ENCODE measurements around the gene POLG2.
"Not testable (repeated sequence)": the region's sequence is repeated elsewhere in the genome, so short reads cannot be mapped to it uniquely, and the experiment has no call there.

POLG2 gene

DNA sequence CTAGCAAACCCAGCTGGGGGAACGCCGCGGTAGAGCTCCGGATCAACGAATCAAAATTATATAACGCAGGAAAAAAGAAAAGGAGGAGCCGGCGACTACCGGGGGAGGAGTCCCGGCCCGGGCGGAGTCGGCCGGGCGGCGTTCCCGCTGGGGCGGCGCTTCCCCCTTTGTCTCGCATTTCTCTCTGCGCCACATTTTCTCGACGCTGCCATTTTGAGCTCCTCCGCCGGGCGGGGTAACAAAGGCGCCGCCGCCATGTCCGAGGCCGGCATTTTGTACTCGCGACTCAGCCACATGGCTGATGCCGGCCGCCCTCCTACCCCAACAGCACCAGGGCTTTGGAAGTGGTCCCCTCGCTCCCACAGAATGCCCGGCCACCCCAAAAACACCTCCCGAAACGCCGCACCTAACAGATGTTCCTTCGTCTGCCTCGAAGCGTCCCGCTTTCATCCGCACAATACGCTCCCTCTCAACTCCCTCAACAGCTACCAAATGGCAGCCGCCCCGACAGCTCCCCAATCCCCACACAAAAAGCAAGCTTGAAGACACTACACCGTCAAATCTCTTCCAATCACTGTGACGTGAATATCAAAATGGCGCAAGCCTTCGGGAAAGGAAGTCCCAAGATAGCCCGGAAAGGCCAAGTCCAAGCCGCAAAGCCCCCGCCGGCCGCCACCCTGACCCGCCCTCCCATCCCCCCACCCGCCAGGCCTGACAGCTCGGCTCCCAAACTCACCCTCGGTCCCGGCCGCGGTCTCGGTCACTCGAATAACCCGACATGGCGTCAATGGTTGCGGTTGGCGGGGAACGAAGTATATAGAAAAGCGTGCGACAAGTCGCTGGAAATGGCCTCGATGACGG lies 8.7 kb upstream of the POLG2 start:
- peak; percentile 92 for DNase-seq (ENCODE audit: low read depth)

DNA sequence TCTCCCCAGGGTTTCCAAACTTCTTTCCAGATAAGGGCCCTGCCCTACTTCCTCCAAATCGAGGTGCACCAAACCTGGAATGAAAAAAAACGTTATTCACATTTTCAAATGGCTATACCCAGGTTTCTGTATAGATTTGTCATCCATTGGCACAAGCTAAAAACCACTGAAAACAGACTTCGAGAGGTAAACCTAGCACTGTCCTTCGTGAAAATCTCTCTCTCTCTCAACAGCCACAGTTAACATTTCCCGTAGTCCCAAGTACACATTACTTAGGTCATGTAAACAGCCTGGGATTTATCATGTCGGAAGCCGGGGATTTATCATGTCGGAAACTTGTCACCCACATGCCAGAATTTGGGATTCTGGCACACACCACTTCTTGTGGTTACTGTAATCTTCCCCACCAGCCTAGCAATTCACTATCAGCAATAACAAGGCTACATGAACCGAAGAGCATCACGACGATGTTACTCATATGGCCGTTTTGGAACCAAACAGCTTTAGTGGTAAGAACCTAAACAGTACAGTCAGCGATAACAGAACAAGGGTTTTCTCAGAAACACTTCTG lies 8.0 kb upstream of the POLG2 start:
- DNase-seq (ENCODE audit: low read depth) = peak; percentile 64

DNA sequence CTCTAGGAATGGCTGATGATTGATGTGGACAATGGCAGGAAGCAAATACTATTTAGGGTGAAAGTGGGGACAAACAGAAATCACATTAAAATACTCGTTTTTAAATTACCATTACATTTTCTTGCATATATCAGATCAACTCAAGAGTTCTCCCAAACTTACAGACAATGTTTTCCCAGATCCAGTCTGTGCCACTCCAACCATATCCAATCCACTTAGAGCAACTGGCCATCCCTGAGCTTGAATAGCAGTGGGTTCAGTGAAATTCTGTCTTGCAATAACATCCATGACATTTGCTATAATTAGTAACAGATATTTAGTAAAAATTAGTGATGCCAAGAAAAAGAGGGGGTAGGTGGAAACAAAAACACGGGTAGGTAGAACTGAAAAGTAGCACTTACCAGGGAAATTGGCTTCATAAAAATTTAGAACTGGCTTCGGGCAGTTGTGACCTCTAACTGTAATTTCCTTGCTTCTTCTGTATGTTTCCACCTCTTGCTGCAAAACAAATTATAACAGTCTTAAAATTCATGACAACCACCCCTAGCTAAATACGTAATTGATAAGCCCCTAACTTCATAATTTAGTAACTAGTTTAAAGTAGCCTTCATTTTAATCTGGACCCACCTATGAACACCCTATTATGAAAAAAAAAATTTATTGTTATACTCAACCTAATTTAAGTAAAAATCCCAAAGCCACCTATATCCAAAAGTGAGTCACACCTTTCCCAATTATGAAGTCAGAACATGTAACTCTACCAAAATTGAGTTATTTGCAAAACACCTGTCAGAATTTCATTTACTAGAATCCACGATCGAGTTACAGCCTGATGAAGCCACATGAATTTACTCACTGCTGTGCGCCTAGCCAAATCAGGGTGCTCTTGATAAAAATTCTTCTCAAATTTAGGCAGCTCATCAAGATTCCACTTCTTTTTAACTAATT lies 7.2 kb upstream of the POLG2 start:
- no peak for DNase-seq (ENCODE audit: low read depth)

DNA sequence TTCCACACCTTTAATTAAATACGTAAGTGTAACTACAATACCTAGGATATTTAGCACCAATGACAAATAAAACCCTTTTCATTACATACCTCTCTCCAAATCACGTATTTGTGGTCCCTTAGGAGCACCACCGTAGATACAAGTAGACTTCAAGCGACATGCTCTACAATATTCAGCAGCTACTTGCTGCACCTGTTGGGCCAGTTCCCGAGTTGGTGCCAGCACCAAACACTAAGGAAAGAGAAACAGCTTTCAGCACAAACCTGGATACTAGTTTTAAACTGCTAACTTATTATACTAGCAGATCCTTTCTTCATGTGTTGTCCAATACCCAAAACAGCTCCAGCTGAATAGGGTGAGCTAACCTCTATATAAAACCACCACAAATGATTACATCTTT lies 6.5 kb upstream of the POLG2 start:
- no peak for DNase-seq (ENCODE audit: low read depth)

DNA sequence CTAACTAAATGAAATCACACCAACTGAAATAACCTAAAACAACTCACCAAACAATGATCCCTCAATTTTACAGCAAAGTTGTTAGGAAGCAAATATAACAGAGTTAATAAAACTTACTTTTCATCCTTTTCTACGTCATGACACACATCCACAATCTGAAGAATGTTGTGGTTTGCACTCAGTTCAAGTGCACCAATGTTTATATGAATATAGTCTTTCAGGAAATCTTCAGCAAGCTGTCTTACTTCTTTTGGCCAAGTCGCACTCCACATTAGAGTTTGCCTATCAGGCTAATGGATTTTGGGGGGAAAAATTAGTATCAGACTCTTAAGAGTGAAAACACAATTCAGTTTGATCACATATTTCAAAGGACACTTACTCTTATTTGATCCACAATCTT lies 6.0 kb upstream of the POLG2 start:
- DNase-seq (ENCODE audit: low read depth) = peak; percentile 52

DNA sequence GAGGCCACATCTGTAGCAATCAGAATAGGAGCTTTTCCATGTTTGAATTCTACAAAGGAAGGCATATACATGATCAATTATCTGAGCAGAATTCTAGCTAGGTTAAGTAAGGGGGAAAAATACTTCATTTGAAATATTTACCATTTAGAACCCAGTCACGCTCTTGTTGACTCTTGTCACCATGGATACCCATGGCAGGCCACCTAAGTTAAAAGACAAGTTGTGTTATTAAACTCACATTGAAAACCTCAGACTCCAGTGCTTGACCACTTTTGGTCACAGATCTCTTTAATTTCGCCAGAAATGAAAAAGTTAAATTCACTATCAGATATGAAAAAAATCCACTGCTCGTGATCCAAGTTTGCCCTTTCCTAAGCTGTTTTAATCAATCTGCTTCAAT lies 5.2 kb upstream of the POLG2 start:
- DNase-seq (ENCODE audit: low read depth) = no peak

DNA sequence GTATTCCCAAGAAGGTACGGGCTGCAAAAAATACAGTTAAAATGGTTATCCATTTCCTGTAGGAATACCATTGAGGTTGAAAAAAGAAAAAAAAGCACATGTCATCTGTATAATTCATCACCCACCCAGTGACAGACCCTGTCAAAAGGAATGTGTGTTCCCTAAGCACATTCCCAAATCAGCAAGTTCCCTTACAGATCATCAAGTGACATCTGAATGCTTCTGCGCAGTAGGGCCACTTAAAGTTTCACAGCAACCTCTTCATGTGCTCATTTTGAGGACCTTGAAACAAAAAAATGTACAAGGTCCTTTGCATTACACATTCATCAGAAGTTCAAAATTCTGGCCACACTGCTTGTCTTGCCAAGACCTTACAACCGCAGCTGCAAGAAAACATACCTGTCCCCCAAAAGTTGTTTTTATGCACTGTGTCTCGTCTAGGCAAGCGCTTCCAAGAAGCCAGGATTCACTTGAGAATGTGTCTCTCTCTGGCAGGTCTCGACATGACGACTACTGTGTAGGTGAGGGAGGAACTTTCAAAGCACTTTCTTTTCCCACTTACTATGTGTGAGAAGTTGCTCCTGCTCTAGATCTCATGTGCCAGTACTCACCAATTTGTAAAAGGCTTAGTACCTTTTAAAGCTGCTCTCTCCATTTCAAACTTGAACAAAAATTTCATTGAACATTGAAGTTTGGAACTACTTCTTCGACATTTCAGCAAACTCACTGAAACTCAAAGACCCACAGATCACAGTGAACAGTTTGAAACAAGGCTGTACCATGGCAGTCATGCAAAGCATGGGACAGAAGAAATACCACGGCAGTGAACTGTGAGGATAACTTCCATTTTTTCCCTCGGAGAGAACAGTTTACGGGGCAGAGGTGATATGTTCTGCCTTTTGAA lies 4.3 kb upstream of the POLG2 start:
- no peak for DNase-seq (ENCODE audit: low read depth)

DNA sequence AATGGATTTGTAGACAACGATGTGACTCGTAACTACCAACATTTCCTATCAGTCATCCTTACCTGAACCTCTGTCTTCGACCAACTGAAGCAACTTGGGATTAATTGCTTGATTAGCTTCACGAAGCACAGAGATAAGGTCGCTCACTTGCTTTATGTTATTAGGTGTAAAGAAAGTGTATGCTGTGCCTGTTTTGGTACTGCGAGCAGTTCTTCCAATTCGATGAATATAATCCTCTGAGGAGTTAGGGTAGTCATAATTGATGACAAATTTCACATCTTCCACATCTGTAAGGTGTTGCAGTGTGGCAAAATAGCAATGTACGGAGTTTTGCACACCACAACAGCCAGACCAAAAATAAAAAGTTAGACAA lies 3.6 kb upstream of the POLG2 start:
- DNase-seq (ENCODE audit: low read depth) = no peak

DNA sequence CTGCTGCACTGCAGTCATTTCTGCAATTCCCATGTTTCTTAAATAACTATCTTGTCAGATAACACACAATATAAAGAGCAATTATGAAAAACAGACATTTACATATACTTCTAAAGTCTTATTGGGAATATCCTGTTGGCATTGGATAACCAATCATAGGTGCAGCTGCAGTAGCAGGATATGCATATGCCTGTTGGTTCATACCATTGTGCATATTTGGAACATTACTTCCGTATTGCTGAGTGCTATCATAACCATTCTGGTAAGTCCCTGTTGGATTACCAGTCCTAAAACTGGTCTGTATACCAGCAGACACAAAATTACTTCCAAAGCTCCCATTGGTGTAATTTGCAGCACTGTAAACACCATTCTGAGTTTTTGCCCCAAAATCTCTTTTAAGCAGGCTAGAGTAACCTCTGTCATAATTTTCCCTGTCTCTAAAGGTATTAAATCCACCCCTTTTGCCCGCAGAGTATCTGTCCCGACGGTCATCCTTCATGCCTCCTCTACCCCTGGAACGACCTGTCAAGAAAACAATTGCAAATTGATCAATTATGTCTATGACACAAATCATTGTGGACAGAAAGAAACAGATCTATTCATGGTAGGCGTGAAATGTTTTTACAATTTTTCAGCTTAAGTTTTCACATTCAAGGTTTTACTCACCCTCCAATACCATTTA lies 3.1 kb upstream of the POLG2 start:
- peak; percentile 63 for DNase-seq (ENCODE audit: low read depth)

DNA sequence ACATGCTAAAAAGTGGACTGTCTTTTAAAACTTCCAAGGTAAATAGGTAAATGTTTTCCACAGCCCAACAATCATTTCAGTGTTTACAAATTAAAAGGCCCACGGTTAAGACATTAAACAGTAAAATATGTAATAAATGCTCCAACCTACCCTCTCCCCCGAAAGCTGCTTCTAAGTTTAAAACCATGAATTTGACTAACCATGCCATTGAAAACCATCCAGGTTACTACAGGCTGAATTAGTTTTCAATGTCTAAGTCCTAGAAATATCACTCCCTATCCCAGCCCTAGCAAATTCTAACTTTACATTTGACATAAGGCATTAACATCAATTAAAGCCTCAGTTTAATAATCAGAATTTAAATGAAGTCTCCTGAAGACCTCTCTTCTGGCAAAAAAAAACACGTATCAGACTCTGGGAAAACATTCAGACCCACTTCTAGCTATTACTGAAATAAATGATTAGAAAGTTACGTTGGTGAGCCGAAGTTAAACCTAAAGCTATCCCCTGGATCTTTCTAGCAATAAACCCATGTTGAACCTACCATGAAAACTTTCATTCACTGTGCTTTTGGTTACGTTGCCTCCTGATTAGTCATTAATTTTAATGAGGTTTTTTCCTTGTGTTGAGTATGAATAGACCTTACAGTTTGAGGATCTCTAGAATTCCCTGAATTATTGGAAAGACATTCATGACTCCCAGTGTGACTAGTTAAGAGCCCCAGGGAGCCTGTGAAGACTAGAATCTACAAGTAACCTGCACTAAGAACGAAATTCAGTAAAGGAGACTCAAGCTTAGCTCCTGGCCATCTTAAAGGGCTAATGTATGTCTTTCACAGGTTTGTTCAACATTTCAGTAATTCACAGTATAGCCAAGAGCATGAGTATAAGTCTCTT lies 1.7 kb upstream of the POLG2 start:
- DNase-seq (ENCODE audit: low read depth) = peak; percentile 63

DNA sequence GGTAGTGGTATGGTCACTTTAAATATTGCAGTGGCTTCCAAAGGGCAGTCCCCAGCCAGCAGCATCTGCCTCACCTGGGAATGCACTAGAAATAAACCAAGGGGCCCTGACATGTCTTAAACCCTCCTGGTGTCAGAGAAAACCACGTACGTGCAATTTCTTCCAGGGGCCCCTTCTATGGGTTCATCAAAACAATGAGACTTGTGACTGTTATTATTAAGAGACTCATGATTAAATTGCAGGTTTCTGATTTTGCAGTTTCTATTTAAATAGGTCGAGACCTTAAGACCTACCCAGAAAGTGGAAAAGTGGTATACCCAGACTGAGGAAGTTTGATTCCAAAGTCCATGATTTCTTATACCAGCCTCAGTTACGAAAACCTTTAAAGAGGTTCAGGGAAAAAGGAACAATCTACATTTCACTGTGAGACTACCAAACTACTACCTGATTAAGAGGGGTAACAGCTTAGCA lies 746 bp upstream of the POLG2 start:
- no peak for DNase-seq (ENCODE audit: low read depth)

DNA sequence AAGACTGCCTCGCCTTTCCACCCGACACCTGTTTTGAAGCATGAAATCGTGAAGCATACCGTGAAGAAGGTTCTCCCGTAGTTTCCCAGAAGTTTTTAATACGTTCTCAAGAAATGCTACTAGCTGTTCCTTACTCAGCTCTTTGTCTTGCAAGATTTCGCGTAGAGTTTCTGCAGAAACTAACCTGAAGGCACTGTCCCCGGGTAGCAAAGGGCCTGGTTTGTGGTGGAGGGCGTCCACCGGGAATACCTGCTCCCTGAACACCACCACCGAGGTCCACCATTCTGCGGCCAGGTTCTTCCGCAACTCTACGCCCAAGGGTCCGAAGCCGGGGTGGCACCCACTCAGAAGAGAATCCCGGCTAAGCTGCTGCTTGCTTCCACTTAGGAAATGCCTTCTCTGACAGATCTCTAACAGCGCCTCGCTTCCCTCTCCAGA lies 487 bp downstream of the POLG2 start:
- DNase-seq (ENCODE audit: low read depth) = peak; percentile 18

DNA sequence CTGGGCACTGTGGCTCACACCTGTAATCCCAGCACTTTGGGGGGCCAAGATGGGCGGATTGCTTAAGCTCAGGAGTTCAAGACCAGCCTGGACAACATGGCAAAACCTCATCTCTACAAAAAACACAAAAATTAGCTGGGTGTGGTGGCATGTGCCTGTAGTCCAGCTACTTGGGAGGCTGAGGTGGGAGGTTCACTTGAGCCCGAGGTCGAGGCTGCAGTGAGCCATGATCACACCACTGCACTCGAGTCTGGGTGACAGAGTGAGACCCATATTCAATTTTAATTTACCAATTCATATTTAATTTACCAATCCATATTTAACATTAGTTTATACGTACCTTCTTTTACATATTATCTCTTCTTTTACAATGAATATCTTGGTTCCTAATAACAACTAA lies 1.6 kb downstream of the POLG2 start:
- not testable (repeated sequence) for DNase-seq (ENCODE audit: low read depth)

DNA sequence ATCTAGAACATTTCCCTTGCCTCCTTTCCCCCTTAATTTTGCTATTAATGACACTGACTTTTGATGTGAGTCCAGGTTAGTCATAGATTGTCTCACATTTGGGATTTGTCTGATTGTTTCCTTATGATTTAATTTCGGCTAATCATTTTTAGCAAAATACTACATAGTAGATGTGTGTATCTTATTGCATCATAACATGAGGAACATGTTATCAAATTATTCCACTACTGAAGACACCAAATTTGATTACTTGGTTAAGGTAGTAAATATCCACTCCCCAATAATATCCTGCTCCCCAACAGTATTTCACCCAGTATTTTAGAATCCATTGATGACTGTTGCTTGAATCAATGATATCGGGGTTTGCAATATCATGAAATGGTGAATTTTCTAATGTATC lies 2.7 kb downstream of the POLG2 start:
- DNase-seq (ENCODE audit: low read depth) = no peak

DNA sequence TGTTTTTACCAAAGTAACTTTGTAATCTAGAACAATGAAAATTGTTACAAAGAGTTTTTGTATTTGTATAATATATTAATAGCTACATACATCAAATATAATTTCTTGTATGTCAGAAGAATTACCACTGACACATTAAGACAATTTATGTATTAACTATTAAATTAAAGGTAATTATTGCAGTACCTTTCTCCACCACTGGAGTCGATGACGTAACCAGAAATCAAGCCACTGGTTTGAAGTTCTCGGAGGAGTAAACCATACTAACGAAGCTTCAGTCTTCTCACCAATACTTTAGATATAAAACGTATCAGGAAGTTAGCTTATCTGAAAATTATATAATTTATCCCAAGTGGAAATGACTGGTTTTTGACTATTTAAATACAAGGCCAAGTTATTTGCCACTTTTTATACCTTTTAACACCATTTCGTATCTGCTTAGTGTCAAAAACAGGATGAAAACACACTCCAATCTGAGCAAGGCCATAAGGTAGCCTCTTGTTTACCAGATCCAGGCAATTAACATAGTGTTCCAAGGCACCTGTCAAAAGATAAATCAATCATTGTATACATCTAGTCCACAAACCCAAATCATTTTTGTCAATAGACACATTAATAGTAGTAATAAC lies 4.3 kb downstream of the POLG2 start:
- no peak for DNase-seq (ENCODE audit: low read depth)

DNA sequence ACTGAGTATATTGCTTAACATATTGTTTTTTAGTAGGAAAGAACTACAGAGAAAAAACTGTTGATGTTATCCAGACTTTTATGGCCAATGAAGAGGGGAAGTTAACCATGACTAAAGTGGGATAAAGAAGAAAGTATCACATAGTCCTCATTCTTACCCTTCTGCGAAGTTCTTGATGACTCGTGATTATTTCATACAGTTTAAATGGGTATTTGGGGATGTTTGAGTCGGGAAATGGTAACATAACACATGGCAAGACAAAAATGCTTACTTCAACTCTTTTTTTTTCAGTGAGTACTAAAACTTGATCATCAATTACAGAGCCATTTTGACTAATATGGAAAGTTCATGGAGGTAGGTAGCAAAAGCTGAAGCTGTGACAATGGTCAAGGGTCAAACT lies 4.9 kb downstream of the POLG2 start:
- DNase-seq (ENCODE audit: low read depth) = peak; percentile 40

DNA sequence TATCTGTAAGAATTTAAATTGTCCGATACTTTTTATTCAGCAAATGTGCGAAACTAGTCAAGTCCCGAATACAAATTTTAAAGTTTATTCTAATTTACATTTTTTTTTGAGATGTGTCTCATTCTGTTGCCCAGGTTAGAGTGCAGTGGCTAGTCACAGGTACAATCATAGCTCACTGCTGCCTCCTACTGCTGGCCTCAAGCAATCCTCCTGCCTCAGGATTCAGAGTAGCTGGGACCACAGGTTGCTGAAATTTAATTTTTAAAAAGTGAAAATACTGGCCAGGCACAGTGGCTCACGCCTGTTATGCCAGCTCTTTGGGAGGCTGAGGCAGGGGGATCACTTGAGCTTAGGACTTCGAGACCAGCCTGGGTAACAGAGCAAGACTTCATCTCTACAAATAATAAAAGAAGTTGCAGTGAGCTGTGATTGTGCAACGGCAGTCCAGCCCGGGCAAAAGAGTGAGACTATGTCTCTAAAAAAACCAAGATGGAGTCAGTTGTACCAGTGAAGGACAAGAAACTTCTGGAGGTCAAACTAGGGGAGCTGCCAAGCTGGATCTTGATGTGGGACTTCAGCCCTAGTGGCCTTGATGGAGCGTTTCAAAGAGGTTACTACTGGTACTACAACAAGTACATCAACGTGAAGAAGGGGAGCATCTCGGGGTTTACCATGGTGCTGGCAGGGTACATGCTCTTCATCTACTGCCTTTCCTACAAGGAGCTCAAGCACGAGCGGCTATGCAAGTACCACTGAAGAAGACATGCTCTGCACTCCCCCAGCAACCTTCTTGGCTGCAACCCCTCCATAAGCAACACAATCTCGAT lies 5.6 kb downstream of the POLG2 start:
- peak; percentile 56 for DNase-seq (ENCODE audit: low read depth)

DNA sequence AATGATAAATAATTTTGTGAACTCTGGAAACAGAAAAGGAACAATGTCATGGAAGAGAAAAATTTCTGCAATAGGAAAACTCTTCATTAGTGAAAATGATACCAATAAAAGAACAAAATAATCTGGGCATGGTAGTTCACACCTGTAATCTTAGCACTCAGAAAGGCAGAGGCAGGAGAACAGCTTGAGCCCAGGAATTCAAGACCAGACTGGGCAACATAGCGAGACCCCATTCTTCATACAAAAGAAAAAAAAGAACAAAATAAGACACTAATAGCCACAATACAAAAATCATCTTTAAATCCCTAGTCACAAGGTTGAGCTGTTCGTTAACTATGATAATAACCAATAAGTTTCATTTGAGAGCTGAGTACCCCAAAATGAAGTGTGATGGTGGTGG lies 8.6 kb downstream of the POLG2 start:
- no peak for DNase-seq (ENCODE audit: low read depth)

DNA sequence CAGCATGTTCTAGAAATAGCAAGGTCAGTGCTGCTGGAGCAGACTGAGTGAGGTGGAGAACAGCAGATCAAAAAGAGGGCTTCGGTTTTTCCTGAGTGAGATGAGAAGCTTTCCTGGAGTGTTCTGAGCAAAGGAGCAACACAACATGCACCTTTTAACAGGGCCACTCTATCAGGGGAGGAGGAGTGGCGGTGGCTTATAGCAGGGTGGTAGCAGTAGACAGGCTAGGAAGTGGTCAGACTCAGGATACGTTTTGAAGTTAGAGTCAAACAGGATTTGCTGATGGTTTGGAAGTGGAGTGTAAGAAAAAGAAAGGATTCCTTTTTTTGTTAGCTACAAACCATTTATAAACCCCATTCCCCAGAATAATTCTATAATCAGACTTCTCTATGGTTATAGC lies 12.5 kb downstream of the POLG2 start:
- DNase-seq (ENCODE audit: low read depth) = no peak
